Stomach (tissue), 9 donors: ENCODE measurements around the gene MND1. TPM values are rescaled to one million over a fixed set of nuclear protein-coding genes. Genes with fewer than 3 reads are reported as not detected.

Source experiments
- DNase-seq, 2 donors: peaks; one replicate each; pipeline versions ENCODE4 v3.0.0 to v3.0.0-alpha.2; 2013 to 2019
- H3K27ac ChIP-seq, 5 donors: fragments of 200-600 bp in 4 of 5; sonication (generic) in 4 of 5; one replicate each; pipeline ENCODE4 v1.5.1; 2013 to 2019; ENCODE audit warnings: mild to moderate bottlenecking in 1 of 5, moderate library complexity in 1 of 5
- H3K27me3 ChIP-seq, 3 donors: fragments of 200-600 bp; sonication (generic); one replicate each; pipeline ENCODE4 v1.5.1; 2017 to 2019; ENCODE audit warnings: mixed run types in 1 of 3
- H3K36me3 ChIP-seq, 4 donors: fragments of 200-600 bp; sonication (generic); 1 replicate in 3 of 4; 2 replicates in 1 of 4; pipeline ENCODE4 v1.5.1; 2016 to 2019
- H3K4me1 ChIP-seq, 4 donors: fragments of 200-600 bp; sonication (generic); one replicate each; pipeline ENCODE4 v1.5.1; 2016 to 2019
- H3K4me3 ChIP-seq, 4 donors: fragments of 200-600 bp; sonication (generic) in 3 of 4; one replicate each; pipeline ENCODE4 v1.5.1; 2016 to 2019; ENCODE audit warnings: mild to moderate bottlenecking in 1 of 4
- H3K9me3 ChIP-seq, 4 donors: fragments of 200-600 bp; sonication (generic); one replicate each; pipeline ENCODE4 v1.5.1; 2016 to 2019
- CTCF ChIP-seq, 7 experiments: fragments of 450-650 bp in 4 of 7; fragments of 200-600 bp in 3 of 7; sonication (generic) in 3 of 7; IDR thresholded peaks; one replicate each; pipeline ENCODE4 v1.5.1; 2016 to 2019; ENCODE audit warnings: antibody characterized with exemption in 7 of 7, control low read depth in 2 of 7, mild to moderate bottlenecking in 1 of 7
- EP300 ChIP-seq: sonication (generic); formaldehyde crosslinking; IDR thresholded peaks from one replicate; pipeline ENCODE4 v1.6.1; 2017; ENCODE audit warnings: antibody characterized with exemption
- POLR2A ChIP-seq, 4 donors: fragments of 450-650 bp; IDR thresholded peaks; one replicate each; pipeline ENCODE4 v1.6.1; 2016; ENCODE audit warnings: antibody characterized with exemption in 4 of 4, control low read depth in 2 of 4, mild to moderate bottlenecking in 1 of 4, moderate library complexity in 1 of 4
- POLR2AphosphoS5 ChIP-seq, 3 donors: sonication (generic); formaldehyde crosslinking; IDR thresholded peaks; one replicate each; pipeline ENCODE4 v1.6.1; 2016; ENCODE audit warnings: antibody characterized with exemption in 3 of 3
- WGBS, 5 donors: extraction: QIAGEN DNeasy Blood & Tissue Kit in 3 of 5; methylation state at CpG; one replicate each; pipeline versions ENCODE4 v1.1.5 to v1.1.7; 2013 to 2018; 5-methylcytosine and 5-hydroxymethylcytosine counted together
- intact Hi-C: fragments of 100-400 bp; cut with DNase I; formaldehyde crosslinking; loops from one replicate; pipeline ENCODE4 v1.15.1; 2023; ENCODE audit warnings: low total_unique reads
- polyA plus RNA-seq, 3 donors: library from polyadenylated mRNA; stranded (reverse); fragments of 200-250 nt; gene quantifications; one replicate each; pipeline ENCODE4 v1.2.3, GENCODE V29; 2013
- total RNA-seq, 5 donors: library from RNA; depleted of rRNA; stranded (reverse); fragments of >200 nt; gene quantifications; one replicate each; pipeline versions ENCODE4 v1.1.0 to v1.2.3, GENCODE V29; 2014 to 2016
- donor health status: healthy with polysubstance abuse.
- donor health status: Bipolar disorder and iron deficiency.
- donor health status: healthy.

The MND1 gene
- total and polyA plus RNA-seq, 8 donors, result 1.1 to 5.9 (median 4.4) TPM; not detected in 3

GRCh38 chr4:153341575-153342090 is 2.9 kb upstream of the MND1 start:
- intact Hi-C loops, result loop anchor here (5.0 kb wide), 1 partner anchor 236 kb away; no protein-coding TSS in a partner anchor
- Histone ChIP-seq H3K27me3 (no peaks in the 10 kb centered on the region), H3K27ac (peak overlapping the region in 3 of 5 donors; percentile 18 to 68 (median 46)), H3K4me1 (peaks cover 0 to 29% (median 20%) of the 10 kb centered on the region in 4 donors), H3K36me3 (peaks cover 0 to 20% (median 12%) of the 10 kb centered on the region in 4 donors), H3K4me3 (no peak overlapping the region), H3K9me3 (no peaks in the 10 kb centered on the region)
- TF ChIP-seq POLR2A (IDR thresholded peaks at IDR 0.05) (no peak), POLR2AphosphoS5 (IDR thresholded peaks at IDR 0.05) (peak in 1 of 3 donors; percentile 57), EP300 (no peak), CTCF (IDR thresholded peaks at IDR 0.05) (no peak)
- peak in 1 of 2 donors; percentile 59 for DNase-seq
- 30 to 43% (median 35%) methylated on average over 5 of the region's 5 CpGs for WGBS, 5 donors

GRCh38 chr4:153342751-153343552 is 1.5 kb upstream of the MND1 start:
- WGBS, 5 donors, result 77 to 88% (median 81%) methylated on average over 6 of the region's 6 CpGs
- H3K9me3 ChIP-seq, result no peaks in the 10 kb centered on the region
- intact Hi-C loops, result loop anchor here (5.0 kb wide), 1 partner anchor 234 kb away; no protein-coding TSS in a partner anchor
- peaks cover 0 to 16% (median 12%) of the 10 kb centered on the region in 4 donors for H3K36me3 ChIP-seq
- H3K4me1 ChIP-seq, result peaks cover 0 to 29% (median 20%) of the 10 kb centered on the region in 4 donors
- TF ChIP-seq EP300 (no peak), CTCF (IDR thresholded peaks at IDR 0.05) (no peak), POLR2AphosphoS5 (IDR thresholded peaks at IDR 0.05) (no peak), POLR2A (IDR thresholded peaks at IDR 0.05) (no peak)
- no peak for DNase-seq
- no peaks in the 10 kb centered on the region for H3K27me3 ChIP-seq
- no peak overlapping the region for H3K27ac ChIP-seq
- no peak overlapping the region for H3K4me3 ChIP-seq

- TF ChIP-seq POLR2A (IDR thresholded peaks at IDR 0.05), result no peak
- TF ChIP-seq EP300, result no peak
- TF ChIP-seq POLR2AphosphoS5 (IDR thresholded peaks at IDR 0.05), result no peak
- TF ChIP-seq CTCF (IDR thresholded peaks at IDR 0.05), result no peak
- intact Hi-C loops, result no loop called here
- Histone ChIP-seq H3K9me3 (no peaks in the 10 kb centered on the region), H3K4me1 (peaks cover 0 to 29% (median 20%) of the 10 kb centered on the region in 4 donors), H3K27ac (peak overlapping the region in 3 of 5 donors; percentile 52 to 69 (median 64)), H3K27me3 (no peaks in the 10 kb centered on the region), H3K4me3 (peak overlapping the region; percentile 68 to 95 (median 86)), H3K36me3 (peaks cover 0 to 6% (median 1%) of the 10 kb centered on the region in 4 donors)
- 1 to 2% (median 1%) methylated on average over 23 to 44 of the region's 44 CpGs for WGBS, 5 donors
- peak in 1 of 2 donors; percentile 76 for DNase-seq
These were observed 809 bp downstream of the MND1 start for GRCh38 chr4:153345012-153345981.

GRCh38 chr4:153346031-153346430 is 1.5 kb downstream of the MND1 start:
- 24 to 48% (median 36%) methylated on average over 2 of the region's 2 CpGs for WGBS, 5 donors
- TF ChIP-seq POLR2AphosphoS5 (IDR thresholded peaks at IDR 0.05), result no peak
- TF ChIP-seq EP300, result no peak
- TF ChIP-seq POLR2A (IDR thresholded peaks at IDR 0.05), result no peak
- no peaks in the 10 kb centered on the region for H3K36me3 ChIP-seq
- no peaks in the 10 kb centered on the region for H3K27me3 ChIP-seq
- DNase-seq, result no peak
- intact Hi-C loops, result no loop called here
- peaks cover 0 to 29% (median 20%) of the 10 kb centered on the region in 4 donors for H3K4me1 ChIP-seq
- H3K27ac ChIP-seq, result no peak overlapping the region
- H3K4me3 ChIP-seq, result peak overlapping the region in 1 of 4 donors; percentile 95
- H3K9me3 ChIP-seq, result no peaks in the 10 kb centered on the region
